K562 (cell line): Measurements from ENCODE around the gene SURF4. TPM values are rescaled to one million over a fixed set of nuclear protein-coding genes. Genes with fewer than 3 reads are reported as not detected.

Source experiments
- ATAC-seq: fragments of 200-7000 bp; cut with Tn5 transposase; 3 replicates; pipeline ENCODE4 v1.9.1; 2020; ENCODE audit warnings: moderate library complexity
- BruUV-seq: library from RNA; stranded (reverse); fragments of 400-500 nt; replicated peaks from 2 replicates; lab custom pipeline; 2021; lab: Mats Ljungman, UMichigan
- CTCF ChIA-PET: fragments of 300-600 bp; formaldehyde crosslinking; extraction: SDS; loops from one replicate; lab custom pipeline; 2021; ENCODE audit warnings: low intra/inter-chr PET ratio; lab: Yijun Ruan, JAX
- POLR2A ChIA-PET: fragments of 300-600, 350-650 bp; sonication (Branson Sonifier 250); formaldehyde crosslinking; extraction: SDS; loops from one replicate; lab custom pipeline; 2021; ENCODE audit warnings: antibody characterized with exemption, inconsistent platforms; lab: Yijun Ruan, JAX
- DNase-seq, 4 experiments: peaks; one replicate each; pipeline versions ENCODE4 v3.0.0 to v3.0.0-alpha.2; 2011 to 2018; ENCODE audit warnings: low spot score in 3 of 4, mixed read lengths in 3 of 4; ENCODE audit errors: extremely low read depth in 1 of 4
- FAIRE-seq: peaks from 2 replicates; lab custom pipeline; 2011; peaks lifted over from hg19 to GRCh38; lab: Jason Lieb, UNC
- H2AFZ ChIP-seq: 2 replicates; pipeline ENCODE4 v1.6.0; 2011; ENCODE audit warnings: low read depth, low read length, control low read depth, inconsistent platforms
- H3K27ac ChIP-seq: fragments of 200-600 bp; 3 replicates; pipeline ENCODE4 v1.8.0; 2011; ENCODE audit warnings: low read depth, mild to moderate bottlenecking, control low read depth, inconsistent platforms, low read length, moderate library complexity, mixed read lengths; ENCODE audit errors: extremely low read depth
- H3K27me3 ChIP-seq, 2 experiments: fragments of 300-600 bp in 1 of 2; 2 replicates in 1 of 2; 3 replicates in 1 of 2; pipeline versions ENCODE4 v1.6.0 to v1.8.0; 2011; ENCODE audit warnings: inconsistent platforms in 2 of 2, low read length in 2 of 2, mild to moderate bottlenecking in 1 of 2, mixed read lengths in 1 of 2, moderate library complexity in 1 of 2; ENCODE audit not compliant: control insufficient read depth in 2 of 2, insufficient read depth in 2 of 2
- H3K36me3 ChIP-seq: fragments of 300-600 bp; 3 replicates; pipeline ENCODE4 v1.8.0; 2011; ENCODE audit warnings: mild to moderate bottlenecking, low read length, inconsistent platforms; ENCODE audit not compliant: control insufficient read depth, insufficient read depth
- H3K4me1 ChIP-seq, 2 experiments: fragments of 200-600 bp in 1 of 2; replicated peaks in 1 of 2; 2 replicates in 1 of 2; 3 replicates in 1 of 2; pipeline versions ENCODE4 v1.5.1 to v1.8.0; 2011; ENCODE audit warnings: inconsistent platforms in 2 of 2, low read length in 2 of 2, mild to moderate bottlenecking in 1 of 2, mixed read lengths in 1 of 2, moderate library complexity in 1 of 2; ENCODE audit not compliant: control insufficient read depth in 2 of 2, insufficient read depth in 2 of 2
- H3K4me2 ChIP-seq: 2 replicates; pipeline ENCODE4 v1.6.1; 2011; ENCODE audit warnings: low read length, control low read depth, inconsistent platforms, mixed read lengths; ENCODE audit not compliant: insufficient read depth
- H3K4me3 ChIP-seq: fragments of 200-600 bp; sonication (generic), shearing (Covaris generic); 2 replicates; pipeline ENCODE4 v1.5.1; 2016; ENCODE audit warnings: control low read depth, inconsistent platforms
- H3K79me2 ChIP-seq: fragments of 200-600 bp; 3 replicates; pipeline ENCODE4 v1.8.0; 2011; ENCODE audit warnings: low read length, inconsistent platforms; ENCODE audit not compliant: control insufficient read depth, insufficient read depth
- H3K9ac ChIP-seq, 2 experiments: 2 replicates each; pipeline versions ENCODE4 v1.6.0 to v1.6.1; 2011; ENCODE audit warnings: low read depth in 2 of 2, low read length in 2 of 2, control low read depth in 1 of 2, inconsistent platforms in 1 of 2, mild to moderate bottlenecking in 1 of 2, mixed read lengths in 1 of 2; ENCODE audit not compliant: insufficient read depth in 1 of 2
- H3K9me1 ChIP-seq: one replicate; pipeline ENCODE4 v1.6.0; 2011; ENCODE audit warnings: inconsistent platforms, mild to moderate bottlenecking, low read length, moderate library complexity; ENCODE audit not compliant: control insufficient read depth, insufficient read depth
- H3K9me3 ChIP-seq: replicated peaks from 2 replicates; pipeline ENCODE4 v1.5.1; 2011; ENCODE audit warnings: low read depth, low read length, inconsistent platforms; ENCODE audit not compliant: control insufficient read depth, insufficient read depth
- H4K20me1 ChIP-seq: replicated peaks from 2 replicates; pipeline ENCODE4 v1.6.1; 2011; ENCODE audit warnings: low read length, inconsistent platforms, mixed read lengths; ENCODE audit not compliant: control insufficient read depth, insufficient read depth
- E2F8 ChIP-seq: fragments of 450-650 bp; IDR thresholded peaks from 2 replicates; pipeline ENCODE4 v1.7.1; 2018; ENCODE audit warnings: mild to moderate bottlenecking, low read depth; ENCODE audit not compliant: partially characterized antibody
- NFRKB ChIP-seq: fragments of 450-650 bp; IDR thresholded peaks from 2 replicates; pipeline ENCODE4 v1.6.1; 2016; ENCODE audit warnings: low read depth
- POLR2H ChIP-seq: IDR thresholded peaks from 2 replicates; pipeline ENCODE4 v1.6.1; 2016; ENCODE audit warnings: missing genetic modification characterization, low read depth, mild to moderate bottlenecking, control low read depth, missing compliant biosample characterization, moderate library complexity
- PRDM10 ChIP-seq: fragments of 450-650 bp; IDR thresholded peaks from 2 replicates; pipeline ENCODE4 v1.6.1; 2018; ENCODE audit not compliant: partially characterized antibody
- TFAP4 ChIP-seq: sonication (generic); formaldehyde crosslinking; IDR thresholded peaks from 2 replicates; pipeline ENCODE4 v1.8.0; 2022; ENCODE audit warnings: missing genetic modification reagents, mild to moderate bottlenecking, moderate library complexity, borderline replicate concordance
- ZBTB33 ChIP-seq: sonication (generic); formaldehyde crosslinking; IDR thresholded peaks from 2 replicates; pipeline ENCODE4 v1.8.1; 2023; ENCODE audit warnings: mild to moderate bottlenecking, missing genetic modification reagents
- ZNF239 ChIP-seq: fragments of 250-450 bp; sonication (Bioruptor Pico); IDR thresholded peaks from 2 replicates; pipeline ENCODE4 v1.4.0; 2020; ENCODE audit warnings: mild to moderate bottlenecking
- WGBS: fragments of 100-300 bp; shearing (Covaris generic); methylation state at CpG from one replicate; pipeline ENCODE4 v1.1.6; 2016; ENCODE audit warnings: low coverage, mixed read lengths; ENCODE audit not compliant: insufficient coverage; ENCODE audit errors: missing lambda C conversion rate; 5-methylcytosine and 5-hydroxymethylcytosine counted together
- in situ Hi-C: fragments of 300-500 bp; cut with MboI; formaldehyde crosslinking; loops from 4 replicates; pipeline ENCODE4 v1.15.0; 2018; ENCODE audit warnings: inconsistent platforms, mixed read lengths
- intact Hi-C: fragments of 100-400 bp; cut with micrococcal nuclease; formaldehyde crosslinking; loops from 2 replicates; pipeline ENCODE4 v1.14.2; 2022
- polyA plus RNA-seq, 8 experiments: library from polyadenylated mRNA; depleted of rRNA in 4 of 8; stranded (reverse) in 5 of 8; unstranded in 3 of 8; fragments of >200 nt; fragmentation: Nextera tagmentation in 2 of 8; fragmentation: Illumina TruSeq in 1 of 8; extraction: Ambion mirVana in 2 of 8; extraction: Trizol in 1 of 8; gene quantifications; 2 replicates each; pipeline versions ENCODE4 v1.2.1 to v1.2.3, GENCODE V29; 2011 to 2014; ENCODE audit warnings: inconsistent platforms in 1 of 8, missing spikeins in 1 of 8
- total RNA-seq, 7 experiments: library from RNA; depleted of rRNA in 6 of 7; stranded (reverse); fragments of >200 nt in 6 of 7; fragmentation: Illumina TruSeq in 2 of 7; extraction: Trizol in 2 of 7; gene quantifications; 2 replicates each; pipeline versions ENCODE4 v1.2.1 to v1.2.3, GENCODE V29; 2011 to 2021; ENCODE audit warnings: low replicate concordance in 1 of 7

Gene SURF4
- total and polyA plus RNA-seq, 9 of the 15 experiments (the other 6 are each of a cell fraction or from before 2014, with no cell fraction given): 8.4 to 176 (median 130) TPM

- no peak for TF ChIP-seq PRDM10
Observed at GRCh38 chr9:133361507-133362092, 14.3 kb downstream of the SURF4 start (continued).

GRCh38 chr9:133360400-133361393, 15.2 kb downstream of the SURF4 start:
- peak; percentile 1; the same call in 1 of the 3 replicates for ATAC-seq
- Histone ChIP-seq H3K79me2 (peaks cover 26% of the 10 kb centered on the region), H3K9me3 (no peaks in the 10 kb centered on the region), H3K27ac (no peak overlapping the region), H3K9me1 (no peaks in the 10 kb centered on the region), H3K27me3 (no peaks in the 10 kb centered on the region), H3K36me3 (peaks cover 82% of the 10 kb centered on the region), H2AFZ (no peak overlapping the region), H3K4me2 (no peak overlapping the region), H3K9ac (peak overlapping the region in 1 of 2 experiments; percentile 70; a peak in 1 of 4 replicates), H3K4me1 (peaks cover 13 to 42% of the 10 kb centered on the region in 2 experiments; a peak in 4 of 5 replicates), H3K4me3 (no peak overlapping the region), H4K20me1 (peaks cover 35% of the 10 kb centered on the region)
- BruUV-seq: no TSS peak
- ChIA-PET CTCF (no interaction called here), POLR2A (interaction anchor here (0.7 to 7.4 kb wide), 6 partner anchors 10 to 461 kb away, joined by 3 to 109 read pairs (median 6); partner anchors contain the start of gene CACFD1)
- intact Hi-C loops (no loop called here), in situ Hi-C loops (no loop called here)
- DNase-seq: no peak
- peak; percentile 64 for FAIRE-seq
- 86% methylated on average over 18 of the region's 21 CpGs for WGBS
- TF ChIP-seq E2F8 (peak; percentile 25), TFAP4 (CRISPR knock-in tag) (no peak), POLR2H (tag) (no peak), ZNF239 (CRISPR knock-in tag) (no peak), ZBTB33 (CRISPR knock-in tag) (0 out of 2 replicates have a peak, but pooled peaks have one; percentile 39), NFRKB (no peak)
